IPS-18c (cell line): ENCODE data around the gene MRPL38.

Experiments used
- H3K4me3 ChIP-seq: 2 replicates; pipeline ENCODE4 v1.7.0; 2013; ENCODE audit warnings: low read depth, mild to moderate bottlenecking, low read length, moderate library complexity; ENCODE audit not compliant: insufficient read depth
- H3K9me3 ChIP-seq: one replicate; pipeline ENCODE4 v1.6.1; 2013; ENCODE audit warnings: mild to moderate bottlenecking, low read length, moderate library complexity; ENCODE audit not compliant: control insufficient read depth, insufficient read depth

The MRPL38 gene

GRCh38 chr17:75850928-75851692 is 53.6 kb downstream of the MRPL38 start:
- H3K9me3 ChIP-seq = no peaks in the 10 kb centered on the region

GRCh38 chr17:75849724-75850123 is 55.0 kb downstream of the MRPL38 start:
- Histone ChIP-seq H3K4me3 (no peak overlapping the region), H3K9me3 (no peaks in the 10 kb centered on the region)

More at GRCh38 chr17:75850928-75851692, 53.6 kb downstream of the MRPL38 start:
- H3K4me3 ChIP-seq = no peak overlapping the region

DNA sequence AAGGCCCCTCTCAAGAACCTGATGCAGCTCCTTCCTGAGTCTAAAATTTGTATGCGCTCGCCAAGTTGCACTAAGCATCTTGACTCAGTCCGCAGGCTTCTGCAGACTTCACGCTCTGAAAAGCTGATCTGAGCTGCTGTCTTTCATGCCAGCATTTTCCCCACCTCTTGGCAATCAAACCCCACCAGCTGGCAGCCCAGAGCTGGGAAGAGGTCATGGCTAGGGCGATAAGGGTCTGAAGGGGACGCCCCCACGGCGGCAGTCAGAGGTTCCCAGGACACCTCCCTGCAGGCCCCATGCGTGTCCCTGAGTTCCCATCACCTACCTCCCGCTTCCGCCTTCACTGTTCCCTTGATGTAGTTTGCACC is 55.4 kb downstream of the MRPL38 start:
- no peak overlapping the region for H3K4me3 ChIP-seq
- no peaks in the 10 kb centered on the region for H3K9me3 ChIP-seq
